IMR-90 (cell line): ENCODE measurements around the gene URM1. TPM values are rescaled to one million over a fixed set of nuclear protein-coding genes. Genes with fewer than 3 reads are reported as not detected.

Experiments used
- ATAC-seq: fragments of 200-7000 bp; cut with Tn5 transposase; 2 replicates; pipeline ENCODE4 v1.9.1; 2020; ENCODE audit warnings: low read depth, mild to moderate bottlenecking, moderate library complexity
- BruUV-seq: library from RNA; stranded (reverse); fragments of 400-500 nt; replicated peaks from 2 replicates; lab custom pipeline; 2021; lab: Mats Ljungman, UMichigan
- CTCF ChIA-PET: fragments of 300-600 bp; formaldehyde crosslinking; extraction: SDS; loops from one replicate; lab custom pipeline; 2021; ENCODE audit warnings: antibody characterized with exemption; lab: Yijun Ruan, JAX
- POLR2A ChIA-PET: fragments of 300-600 bp; sonication (Branson Sonifier 250); formaldehyde crosslinking; loops from one replicate; lab custom pipeline; 2022; ENCODE audit warnings: antibody characterized with exemption; ENCODE audit not compliant: unreplicated experiment; lab: Charles Lee
- DNase-seq: peaks from one replicate; pipeline ENCODE4 v3.0.0; 2013
- H2AFZ ChIP-seq: replicated peaks from 2 replicates; pipeline ENCODE3; 2013; ENCODE audit warnings: low read length, mild to moderate bottlenecking; ENCODE audit not compliant: poor library complexity
- H2AK5ac ChIP-seq: 2 replicates; pipeline ENCODE4 v1.6.1; 2013; ENCODE audit warnings: low read depth, low read length, inconsistent platforms
- H2AK9ac ChIP-seq: replicated peaks from 2 replicates; pipeline ENCODE3; 2013; ENCODE audit warnings: mild to moderate bottlenecking, low read depth, low read length, moderate library complexity; ENCODE audit not compliant: poor library complexity
- H2BK120ac ChIP-seq: 2 replicates; pipeline ENCODE4 v1.6.1; 2013; ENCODE audit warnings: low read depth, low read length, inconsistent platforms
- H2BK15ac ChIP-seq: 3 replicates; pipeline ENCODE4 v1.6.1; 2013; ENCODE audit warnings: low read depth, low read length, inconsistent platforms
- H2BK20ac ChIP-seq: 2 replicates; pipeline ENCODE4 v1.6.1; 2013; ENCODE audit warnings: low read depth, mild to moderate bottlenecking, inconsistent platforms, low read length, moderate library complexity
- H2BK5ac ChIP-seq: 2 replicates; pipeline ENCODE4 v1.6.1; 2013; ENCODE audit warnings: mild to moderate bottlenecking, low read depth, low read length, inconsistent platforms; ENCODE audit not compliant: poor library complexity, severe bottlenecking
- H3K14ac ChIP-seq: replicated peaks from 2 replicates; pipeline ENCODE4 v1.6.1; 2013; ENCODE audit warnings: low read depth, low read length, inconsistent platforms
- H3K18ac ChIP-seq: 2 replicates; pipeline ENCODE4 v1.6.1; 2013; ENCODE audit warnings: low read depth, low read length, control low read depth
- H3K23ac ChIP-seq: 2 replicates; pipeline ENCODE4 v1.6.1; 2013; ENCODE audit warnings: low read depth, low read length, inconsistent platforms
- H3K27ac ChIP-seq: 2 replicates; pipeline ENCODE4 v1.5.1; 2013; ENCODE audit warnings: mild to moderate bottlenecking, control low read depth, low read length; ENCODE audit not compliant: insufficient read depth
- H3K27me3 ChIP-seq: 2 replicates; pipeline ENCODE4 v1.6.1; 2013; ENCODE audit warnings: low read length; ENCODE audit not compliant: control insufficient read depth, insufficient read depth
- H3K36me3 ChIP-seq: 2 replicates; pipeline ENCODE4 v1.6.1; 2013; ENCODE audit warnings: low read length, mixed read lengths; ENCODE audit not compliant: control insufficient read depth, insufficient read depth
- H3K4ac ChIP-seq: 2 replicates; pipeline ENCODE4 v1.6.1; 2013; ENCODE audit warnings: low read depth, low read length, inconsistent platforms
- H3K4me1 ChIP-seq: 2 replicates; pipeline ENCODE4 v1.6.1; 2013; ENCODE audit warnings: low read length, mixed read lengths; ENCODE audit not compliant: control insufficient read depth, insufficient read depth
- H3K4me2 ChIP-seq: 2 replicates; pipeline ENCODE4 v1.6.1; 2013; ENCODE audit warnings: low read depth, mild to moderate bottlenecking, control low read depth, low read length, moderate library complexity
- H3K4me3 ChIP-seq: 2 replicates; pipeline ENCODE4 v1.5.1; 2013; ENCODE audit warnings: low read depth, mild to moderate bottlenecking, control low read depth, low read length, moderate library complexity; ENCODE audit not compliant: insufficient read depth
- H3K56ac ChIP-seq: 2 replicates; pipeline ENCODE4 v1.6.1; 2013; ENCODE audit warnings: low read length, inconsistent platforms; ENCODE audit not compliant: insufficient read depth; ENCODE audit errors: extremely low read depth
- H3K79me1 ChIP-seq, 2 experiments: 2 replicates each; pipeline ENCODE4 v1.6.1; 2013; ENCODE audit warnings: low read length in 2 of 2, inconsistent platforms in 1 of 2, low read depth in 1 of 2
- H3K9ac ChIP-seq: 2 replicates; pipeline ENCODE4 v1.6.1; 2013; ENCODE audit warnings: low read depth, low read length, control low read depth
- H3K9me1 ChIP-seq: 2 replicates; pipeline ENCODE4 v1.6.1; 2013; ENCODE audit warnings: low read length, inconsistent platforms; ENCODE audit not compliant: insufficient read depth
- H3K9me3 ChIP-seq: 2 replicates; pipeline ENCODE4 v1.6.1; 2013; ENCODE audit warnings: low read length; ENCODE audit not compliant: control insufficient read depth, insufficient read depth
- H4K20me1 ChIP-seq: 2 replicates; pipeline ENCODE4 v1.6.1; 2013; ENCODE audit warnings: low read length, inconsistent platforms; ENCODE audit not compliant: insufficient read depth
- H4K5ac ChIP-seq: 2 replicates; pipeline ENCODE4 v1.6.1; 2013; ENCODE audit warnings: mild to moderate bottlenecking, low read depth, low read length, control low read depth
- H4K8ac ChIP-seq, 2 experiments: 2 replicates each; pipeline ENCODE4 v1.6.1; 2013; ENCODE audit warnings: low read depth in 2 of 2, low read length in 2 of 2, control low read depth in 1 of 2, inconsistent platforms in 1 of 2
- H4K91ac ChIP-seq: 2 replicates; pipeline ENCODE4 v1.6.1; 2013; ENCODE audit warnings: low read depth, low read length, inconsistent platforms; ENCODE audit not compliant: insufficient read depth
- BHLHE40 ChIP-seq: fragments of 150-350 bp; IDR thresholded peaks from 2 replicates; pipeline ENCODE4 v1.6.1; 2016; ENCODE audit warnings: mild to moderate bottlenecking, low read depth, low read length
- CEBPB ChIP-seq: IDR thresholded peaks from 2 replicates; pipeline ENCODE4 v1.6.1; 2012; ENCODE audit warnings: low read depth, low read length, improper control_type of control experiment
- CHD1 ChIP-seq: IDR thresholded peaks from 2 replicates; pipeline ENCODE4 v1.6.1; 2012; ENCODE audit warnings: low read depth, low read length, improper control_type of control experiment
- FOS ChIP-seq: fragments of 150-350 bp; IDR thresholded peaks from 2 replicates; pipeline ENCODE4 v1.6.1; 2016; ENCODE audit warnings: low read depth, low read length
- MAFK ChIP-seq: IDR thresholded peaks from 2 replicates; pipeline ENCODE4 v1.6.1; 2012; ENCODE audit warnings: low read depth, low read length, improper control_type of control experiment
- MAZ ChIP-seq: IDR thresholded peaks from 2 replicates; pipeline ENCODE4 v1.6.1; 2012; ENCODE audit warnings: low read depth, mild to moderate bottlenecking, low read length, improper control_type of control experiment, moderate library complexity, borderline replicate concordance
- MXI1 ChIP-seq: IDR thresholded peaks from 2 replicates; pipeline ENCODE4 v1.6.1; 2012; ENCODE audit warnings: low read depth, mild to moderate bottlenecking, low read length, moderate library complexity, borderline replicate concordance
- NFE2L2 ChIP-seq: fragments of 150-350 bp; IDR thresholded peaks from 2 replicates; pipeline ENCODE4 v1.6.1; 2016; ENCODE audit warnings: low read depth, mild to moderate bottlenecking, low read length
- POLR2A ChIP-seq: IDR thresholded peaks from 2 replicates; pipeline ENCODE4 v1.6.1; 2012; ENCODE audit warnings: mild to moderate bottlenecking, low read depth, low read length
- RAD21 ChIP-seq: IDR thresholded peaks from 2 replicates; pipeline ENCODE4 v1.6.1; 2012; ENCODE audit warnings: low read length, improper control_type of control experiment
- RCOR1 ChIP-seq: IDR thresholded peaks from 2 replicates; pipeline ENCODE4 v1.6.1; 2012; ENCODE audit warnings: mild to moderate bottlenecking, low read length, improper control_type of control experiment; ENCODE audit not compliant: insufficient replicate concordance
- RFX5 ChIP-seq: IDR thresholded peaks from 2 replicates; pipeline ENCODE4 v1.8.0; 2012; ENCODE audit warnings: low read depth, mild to moderate bottlenecking, low read length, moderate library complexity
- SMC3 ChIP-seq: fragments of 150-350 bp; IDR thresholded peaks from 2 replicates; pipeline ENCODE4 v1.6.1; 2016; ENCODE audit warnings: low read depth, mild to moderate bottlenecking, antibody characterized with exemption, low read length, moderate library complexity
- whole genome bisulfite sequencing, 2 experiments: methylation state at CpG; one replicate each; pipeline versions ENCODE4 v1.1.5 to v1.1.7; 2013; ENCODE audit warnings: missing lambda C conversion rate in 2 of 2; ENCODE audit not compliant: insufficient read length in 1 of 2; ENCODE audit errors: extremely low coverage in 2 of 2; 5-methylcytosine and 5-hydroxymethylcytosine counted together
- dilution Hi-C: fragments of 300-500 bp; cut with HindIII; formaldehyde crosslinking; loops from one replicate; pipeline ENCODE4 v1.14.3; 2018; ENCODE audit warnings: low sequenced_read_pairs; ENCODE audit not compliant: unreplicated experiment
- in situ Hi-C: fragments of 300-500 bp; cut with MboI; formaldehyde crosslinking; loops from 3 replicates; pipeline ENCODE4 v1.14.3; 2019; ENCODE audit warnings: low sequenced_read_pairs, inconsistent platforms, mixed read lengths
- intact Hi-C: fragments of 100-400 bp; cut with micrococcal nuclease; formaldehyde crosslinking; loops from 2 replicates; pipeline ENCODE4 v1.10.0; 2022
- polyA plus RNA-seq, 3 experiments: library from polyadenylated mRNA; depleted of rRNA; stranded (reverse); fragments of >200 nt; gene quantifications; 2 replicates each; pipeline ENCODE4 v1.2.3, GENCODE V29; 2012; ENCODE audit warnings: low replicate concordance in 1 of 3
- total RNA-seq: library from RNA; depleted of rRNA; stranded (reverse); fragments of >200 nt; gene quantifications from 2 replicates; pipeline ENCODE4 v1.2.3, GENCODE V29; 2012
- TF ChIP-seq, protein P1 (sequence below): fragments of 150-350 bp; IDR thresholded peaks from 2 replicates; pipeline ENCODE4 v1.6.1; 2017; ENCODE audit warnings: mild to moderate bottlenecking, antibody characterized with exemption, low read length, low read depth
- TF ChIP-seq, protein P2 (sequence below): conservative IDR thresholded peaks from 2 replicates; pipeline ENCODE4 v1.5.1; 2012; ENCODE audit warnings: mild to moderate bottlenecking, low read depth, low read length, improper control_type of control experiment
- TF ChIP-seq, protein P3 (sequence below): fragments of 150-350 bp; IDR thresholded peaks from 2 replicates; pipeline ENCODE4 v1.6.1; 2016; ENCODE audit warnings: low read depth, mild to moderate bottlenecking, low read length, moderate library complexity, borderline replicate concordance

The URM1 gene
- total and polyA plus RNA-seq, 2 of the 4 experiments (the other 2 are of a cell fraction): 33.2 to 66.9 TPM

DNA sequence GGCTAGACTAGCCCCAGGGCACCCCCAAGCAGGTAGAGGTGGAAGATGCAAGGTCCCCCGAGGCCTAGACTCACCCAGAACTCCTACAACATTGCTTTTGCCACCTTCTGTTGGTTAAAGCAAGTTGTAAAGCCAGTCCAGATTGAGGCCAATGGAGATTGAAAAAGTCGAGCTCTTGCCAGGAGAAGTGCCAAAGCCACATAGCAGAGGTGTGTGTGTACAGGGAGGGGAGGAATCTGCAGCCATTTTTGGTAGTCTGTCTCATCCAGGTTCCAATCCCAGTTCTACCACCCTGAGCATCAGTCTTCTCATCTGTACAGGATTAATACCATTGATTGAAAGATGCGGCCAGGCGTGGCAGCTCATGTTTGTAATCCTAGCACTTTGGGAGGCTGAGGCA, 12.3 kb upstream of the URM1 start:
- peaks cover 3% of the 10 kb centered on the region; the same call in 1 of the 2 replicates for H3K4me1 ChIP-seq
- no peak overlapping the region for H4K91ac ChIP-seq
- in situ Hi-C loops: no loop called here
- 67% methylated on average over 1 of the region's 4 CpGs; no CpG with 5 or more reads in 1 of the 2 experiments for WGBS, 2 experiments
- CTCF ChIA-PET: no interaction called here
- DNase-seq (no peak), ATAC-seq (no peak)
- peak overlapping the region; percentile 13; the same call in 1 of the 2 replicates for H3K4ac ChIP-seq
- no peak overlapping the region for H3K14ac ChIP-seq
- H3K9ac ChIP-seq: no peak overlapping the region
- H3K27ac ChIP-seq: no peak overlapping the region
- H3K9me1 ChIP-seq: peaks cover 8% of the 10 kb centered on the region
- H3K27me3 ChIP-seq: no peaks in the 10 kb centered on the region
- H3K56ac ChIP-seq: no peak overlapping the region
- H3K4me3 ChIP-seq: no peak overlapping the region
- H4K5ac ChIP-seq: no peak overlapping the region
- H3K18ac ChIP-seq: no peak overlapping the region
- H2BK15ac ChIP-seq: no peak overlapping the region
- H4K20me1 ChIP-seq: no peaks in the 10 kb centered on the region
- H3K79me1 ChIP-seq: no peaks in the 10 kb centered on the region; a peak in 1 of 4 replicates
- dilution Hi-C loops: no loop called here
- H4K8ac ChIP-seq: no peak overlapping the region
- POLR2A ChIA-PET: no interaction called here
- H2BK120ac ChIP-seq: no peak overlapping the region
- peaks cover 18% of the 10 kb centered on the region for H3K36me3 ChIP-seq
- no TSS peak for BruUV-seq
- intact Hi-C loops: no loop called here
- H2AFZ ChIP-seq: no peak overlapping the region
- no peak overlapping the region for H3K23ac ChIP-seq
- H2AK9ac ChIP-seq: peak overlapping the region; percentile 70
- H2BK5ac ChIP-seq: no peak overlapping the region
- H2AK5ac ChIP-seq: no peak overlapping the region
- H2BK20ac ChIP-seq: no peak overlapping the region
- TF ChIP-seq MAZ: no peak
- TF ChIP-seq BHLHE40: no peak
- TF ChIP-seq, protein P1, sequence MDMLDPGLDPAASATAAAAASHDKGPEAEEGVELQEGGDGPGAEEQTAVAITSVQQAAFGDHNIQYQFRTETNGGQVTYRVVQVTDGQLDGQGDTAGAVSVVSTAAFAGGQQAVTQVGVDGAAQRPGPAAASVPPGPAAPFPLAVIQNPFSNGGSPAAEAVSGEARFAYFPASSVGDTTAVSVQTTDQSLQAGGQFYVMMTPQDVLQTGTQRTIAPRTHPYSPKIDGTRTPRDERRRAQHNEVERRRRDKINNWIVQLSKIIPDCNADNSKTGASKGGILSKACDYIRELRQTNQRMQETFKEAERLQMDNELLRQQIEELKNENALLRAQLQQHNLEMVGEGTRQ: no peak
- no peak for TF ChIP-seq RCOR1
- TF ChIP-seq RAD21: no peak
- TF ChIP-seq CHD1: no peak
- TF ChIP-seq CEBPB: no peak
- TF ChIP-seq SMC3: no peak
- TF ChIP-seq NFE2L2: no peak
- TF ChIP-seq MAFK: no peak
- no peak for TF ChIP-seq FOS
- TF ChIP-seq MXI1: no peak
- TF ChIP-seq, protein P2, sequence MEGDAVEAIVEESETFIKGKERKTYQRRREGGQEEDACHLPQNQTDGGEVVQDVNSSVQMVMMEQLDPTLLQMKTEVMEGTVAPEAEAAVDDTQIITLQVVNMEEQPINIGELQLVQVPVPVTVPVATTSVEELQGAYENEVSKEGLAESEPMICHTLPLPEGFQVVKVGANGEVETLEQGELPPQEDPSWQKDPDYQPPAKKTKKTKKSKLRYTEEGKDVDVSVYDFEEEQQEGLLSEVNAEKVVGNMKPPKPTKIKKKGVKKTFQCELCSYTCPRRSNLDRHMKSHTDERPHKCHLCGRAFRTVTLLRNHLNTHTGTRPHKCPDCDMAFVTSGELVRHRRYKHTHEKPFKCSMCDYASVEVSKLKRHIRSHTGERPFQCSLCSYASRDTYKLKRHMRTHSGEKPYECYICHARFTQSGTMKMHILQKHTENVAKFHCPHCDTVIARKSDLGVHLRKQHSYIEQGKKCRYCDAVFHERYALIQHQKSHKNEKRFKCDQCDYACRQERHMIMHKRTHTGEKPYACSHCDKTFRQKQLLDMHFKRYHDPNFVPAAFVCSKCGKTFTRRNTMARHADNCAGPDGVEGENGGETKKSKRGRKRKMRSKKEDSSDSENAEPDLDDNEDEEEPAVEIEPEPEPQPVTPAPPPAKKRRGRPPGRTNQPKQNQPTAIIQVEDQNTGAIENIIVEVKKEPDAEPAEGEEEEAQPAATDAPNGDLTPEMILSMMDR: no peak
- TF ChIP-seq, protein P3, sequence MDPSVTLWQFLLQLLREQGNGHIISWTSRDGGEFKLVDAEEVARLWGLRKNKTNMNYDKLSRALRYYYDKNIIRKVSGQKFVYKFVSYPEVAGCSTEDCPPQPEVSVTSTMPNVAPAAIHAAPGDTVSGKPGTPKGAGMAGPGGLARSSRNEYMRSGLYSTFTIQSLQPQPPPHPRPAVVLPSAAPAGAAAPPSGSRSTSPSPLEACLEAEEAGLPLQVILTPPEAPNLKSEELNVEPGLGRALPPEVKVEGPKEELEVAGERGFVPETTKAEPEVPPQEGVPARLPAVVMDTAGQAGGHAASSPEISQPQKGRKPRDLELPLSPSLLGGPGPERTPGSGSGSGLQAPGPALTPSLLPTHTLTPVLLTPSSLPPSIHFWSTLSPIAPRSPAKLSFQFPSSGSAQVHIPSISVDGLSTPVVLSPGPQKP: no peak
- no peak for TF ChIP-seq RFX5
- TF ChIP-seq POLR2A: no peak
- H3K4me2 ChIP-seq: no peak overlapping the region
- H3K9me3 ChIP-seq: no peaks in the 10 kb centered on the region
